Stimulated activated CD4-positive, alpha-beta T cell treated with anti-CD3 and anti-CD28 coated beads, Interleukin-2, amount 100 ng/mL, for 48 hours (primary cell): ENCODE results near the gene TFF1.

Experiments used
- DNase-seq, 2 donors: peaks; one replicate each; pipeline ENCODE4 v3.0.0-alpha.2; 2020

Gene TFF1

DNA sequence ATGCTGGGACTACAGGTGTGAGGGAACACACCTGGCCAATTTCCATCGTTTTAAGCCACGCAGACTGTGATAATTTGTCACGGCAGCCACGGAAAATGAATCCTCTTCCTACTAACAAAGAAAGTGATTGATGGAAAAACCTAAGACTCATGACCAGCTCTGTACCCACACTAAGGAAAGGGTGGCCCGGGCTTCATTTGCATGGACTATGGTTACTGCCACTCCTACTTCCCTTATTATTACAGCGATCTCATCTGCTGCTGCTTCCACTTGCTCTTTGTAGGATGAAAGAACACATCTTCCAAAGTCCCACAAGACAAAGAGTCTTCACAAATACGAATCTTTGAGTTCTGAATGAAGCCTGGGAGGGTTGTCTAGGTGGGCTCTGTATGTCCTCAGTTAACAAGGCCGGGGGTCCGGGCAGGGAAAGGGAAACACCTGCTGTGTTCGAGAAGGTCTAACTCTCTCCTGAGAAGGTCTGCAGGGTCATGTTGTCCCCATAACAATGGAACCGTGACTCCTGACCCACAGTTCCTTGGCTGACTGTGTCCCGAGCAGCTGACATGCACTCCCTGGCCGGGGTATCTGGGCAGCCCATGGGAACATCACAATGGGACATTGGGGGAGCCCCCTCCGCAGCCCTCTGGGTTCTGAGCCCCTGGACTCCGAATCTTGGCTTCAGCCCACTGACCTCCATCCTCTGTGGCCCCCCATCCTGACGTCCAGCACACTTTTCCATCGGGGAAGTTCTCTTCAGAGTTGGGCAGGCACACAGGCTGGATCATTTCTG lies 13.3 kb upstream of the TFF1 start:
- DNase-seq: no peak

DNA sequence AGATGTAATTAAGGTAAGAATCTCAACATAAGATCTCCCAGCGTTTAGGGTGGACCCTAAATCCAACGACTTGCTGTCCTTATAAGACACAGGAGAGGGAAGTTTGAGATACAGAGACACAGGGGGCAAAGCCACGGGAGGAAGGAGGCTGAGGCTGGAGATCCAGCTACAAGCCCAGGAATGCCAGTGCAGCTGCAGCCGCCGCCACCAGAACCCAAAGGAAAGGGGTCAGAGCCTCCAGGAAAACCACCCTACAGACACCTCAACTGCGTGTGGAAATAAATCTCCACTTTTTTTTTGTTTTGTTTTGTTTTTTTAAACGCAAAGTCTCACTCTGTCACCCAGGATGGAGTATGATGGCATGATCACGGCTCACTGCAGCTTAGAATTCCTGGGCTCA lies 12.1 kb upstream of the TFF1 start:
- no peak for DNase-seq

DNA sequence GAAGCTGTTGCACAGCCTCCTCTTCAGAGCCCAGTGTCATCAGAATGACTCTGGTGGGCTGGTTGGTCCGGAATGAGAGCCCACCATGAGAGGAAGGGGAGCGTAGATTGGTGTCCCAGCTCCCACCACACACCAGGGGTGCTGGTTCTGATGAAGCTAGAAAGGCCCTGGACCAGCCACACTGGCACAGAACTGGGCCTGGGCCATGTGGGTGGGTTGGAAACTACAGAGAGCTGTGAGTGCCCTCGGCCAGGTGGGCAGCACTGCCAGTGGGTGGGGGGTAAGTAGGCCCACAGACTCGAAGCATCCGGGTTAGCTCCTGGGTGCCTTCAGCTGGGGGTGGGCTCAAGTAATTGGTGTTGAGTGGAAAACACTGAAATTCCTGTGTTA lies 11.6 kb upstream of the TFF1 start:
- DNase-seq: no peak

DNA sequence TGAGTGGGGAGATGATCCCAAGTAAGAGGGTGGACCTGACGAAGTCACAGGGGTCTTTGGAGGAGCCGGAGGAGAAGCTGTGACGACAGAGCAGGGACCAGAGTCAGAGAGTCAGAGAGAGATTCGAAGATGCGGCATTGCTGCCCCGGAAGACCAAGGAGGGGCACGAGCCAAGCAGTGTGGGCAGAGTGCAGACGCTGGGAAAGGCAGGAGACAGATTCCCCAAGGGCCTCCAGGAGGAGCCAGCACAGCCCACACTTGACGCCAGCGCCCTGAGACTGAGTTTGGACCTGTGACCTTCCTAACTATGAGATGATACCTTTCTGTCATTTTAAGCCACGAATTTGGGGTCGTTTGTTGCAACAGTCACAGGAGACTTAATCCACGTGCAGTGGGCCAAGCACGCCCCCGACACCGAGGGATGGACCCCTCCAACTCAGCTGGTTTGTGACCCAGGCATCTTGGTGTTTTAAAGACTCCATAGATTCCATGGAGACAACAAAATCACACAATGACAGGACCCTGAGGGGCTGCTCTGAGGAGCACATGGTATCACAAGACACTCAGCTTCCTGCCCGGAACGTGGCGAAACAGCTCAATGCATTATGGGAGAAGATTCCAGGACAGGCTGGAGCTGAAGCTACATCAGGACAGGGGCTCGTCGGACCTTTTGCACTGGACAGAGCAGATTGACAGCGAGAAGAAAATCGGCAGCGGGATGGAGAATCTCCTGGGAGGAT lies 11.0 kb upstream of the TFF1 start:
- DNase-seq: no peak

DNA sequence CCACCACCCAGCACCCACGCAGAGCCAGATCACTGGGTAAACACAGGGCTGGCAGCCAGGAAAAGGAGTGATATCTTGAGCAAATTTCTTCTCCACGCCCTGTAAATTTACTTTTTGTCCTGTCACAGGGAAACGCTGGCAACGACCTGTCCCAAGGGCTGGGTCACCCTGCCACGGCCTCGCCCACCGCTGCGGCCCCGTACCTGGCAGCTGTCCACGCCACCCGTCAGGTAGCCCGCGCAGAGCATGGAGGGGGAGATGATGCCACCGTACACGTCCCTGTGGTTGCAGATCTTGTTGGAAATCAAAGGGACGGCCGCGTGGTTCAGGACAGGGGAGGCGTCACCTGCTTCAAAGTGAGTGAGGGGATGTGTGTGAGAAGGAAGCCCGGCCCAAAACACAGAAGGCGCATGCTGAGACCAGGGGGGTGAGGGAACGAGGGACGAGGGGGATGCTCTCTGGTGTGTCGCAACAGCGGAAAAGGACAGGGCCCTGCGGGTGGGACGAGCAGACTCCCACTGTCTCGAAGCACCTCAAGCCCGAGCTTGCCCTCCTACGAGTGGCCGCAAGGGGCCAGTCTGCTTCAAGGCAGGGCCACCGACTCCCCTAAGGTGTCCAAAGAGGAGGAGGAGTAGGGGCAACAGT lies 10.1 kb upstream of the TFF1 start:
- DNase-seq: no peak

DNA sequence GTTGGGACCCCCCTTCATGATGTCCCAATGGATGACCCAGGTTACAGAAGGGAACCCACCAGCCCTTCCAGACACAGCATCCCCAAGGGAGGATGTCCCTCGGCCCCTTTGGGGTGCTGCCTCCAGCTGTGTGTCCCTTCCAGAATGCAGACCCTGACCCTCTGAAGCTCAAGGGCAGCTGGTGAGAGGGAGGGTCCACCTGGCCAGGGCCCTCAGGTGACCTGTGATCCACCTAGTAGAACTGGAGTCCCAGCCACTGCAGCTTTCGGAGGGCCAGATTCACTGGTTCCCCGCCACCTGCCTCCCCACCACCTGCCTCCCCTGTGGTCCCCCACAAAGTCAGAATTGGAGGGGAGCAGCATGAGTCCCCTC lies 9.6 kb upstream of the TFF1 start:
- DNase-seq: no peak

DNA sequence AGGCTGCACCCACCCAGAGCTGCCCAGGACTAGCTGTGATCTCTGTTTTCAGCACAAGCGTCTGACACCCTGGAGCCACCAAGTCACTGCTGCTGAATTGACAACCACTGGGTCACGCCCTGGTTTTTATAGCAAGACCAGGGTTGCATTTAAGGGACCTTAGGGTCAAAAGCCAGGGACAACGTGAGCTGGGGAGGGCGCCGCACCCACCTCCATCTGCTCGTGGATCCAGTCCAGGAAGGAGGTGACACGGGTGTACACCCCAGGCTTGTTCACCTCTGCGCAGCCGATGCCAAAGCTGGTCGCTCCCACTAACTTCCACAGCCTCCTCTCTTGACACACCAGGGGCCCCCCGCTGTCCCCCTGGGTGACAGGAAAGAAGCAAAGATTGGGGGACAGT lies 9.2 kb upstream of the TFF1 start:
- DNase-seq: no peak

DNA sequence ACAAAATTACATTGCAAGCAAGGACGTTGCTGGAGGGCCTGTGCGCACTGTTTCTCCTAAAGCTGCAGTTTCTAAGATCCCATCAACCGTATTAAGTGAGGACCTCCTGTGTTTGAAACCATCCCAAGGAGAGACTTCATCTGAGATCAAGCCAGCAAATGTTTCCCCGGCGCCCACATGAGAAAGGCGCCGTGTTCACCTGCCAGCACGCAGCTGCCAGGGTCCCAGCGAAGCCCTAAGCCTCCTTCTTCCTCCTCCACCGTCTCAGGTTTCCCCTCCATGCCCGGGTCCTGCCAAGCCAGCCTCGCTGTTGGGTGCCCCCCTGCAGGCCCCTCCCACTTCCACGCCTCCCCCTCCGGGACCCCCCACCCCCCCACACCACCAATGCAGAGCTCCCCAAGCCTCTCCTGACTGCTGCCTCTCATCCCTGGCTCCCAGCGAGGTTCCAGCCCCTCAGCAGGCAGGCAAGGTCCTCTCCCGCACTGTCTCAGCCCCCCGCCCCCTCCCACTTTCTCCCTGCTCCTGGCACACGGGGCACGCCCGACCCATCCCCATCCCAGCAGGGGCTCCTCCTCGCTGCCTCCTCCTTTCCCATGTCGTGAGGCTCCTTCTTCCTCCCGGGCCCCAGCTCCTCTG lies 8.6 kb upstream of the TFF1 start:
- no peak for DNase-seq

DNA sequence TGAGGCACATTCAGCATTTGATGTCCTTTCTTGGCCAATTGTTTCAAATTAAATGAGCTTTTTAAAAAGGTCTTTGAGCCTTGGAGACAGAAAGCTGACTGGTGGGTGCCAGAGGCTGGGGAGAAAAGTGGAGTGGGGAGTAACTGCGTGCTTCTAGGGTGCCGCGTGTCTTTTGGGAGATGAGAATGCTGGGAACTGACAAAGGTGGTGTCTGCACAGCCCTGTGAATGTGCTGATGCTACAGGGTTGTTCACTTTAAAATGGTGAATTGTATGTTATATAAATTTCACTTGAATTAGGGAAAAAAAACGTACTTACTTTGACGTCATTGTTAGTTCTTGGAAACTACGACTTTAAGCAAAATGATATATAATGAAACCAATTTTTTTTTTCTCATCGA lies 8.1 kb upstream of the TFF1 start:
- no peak for DNase-seq

DNA sequence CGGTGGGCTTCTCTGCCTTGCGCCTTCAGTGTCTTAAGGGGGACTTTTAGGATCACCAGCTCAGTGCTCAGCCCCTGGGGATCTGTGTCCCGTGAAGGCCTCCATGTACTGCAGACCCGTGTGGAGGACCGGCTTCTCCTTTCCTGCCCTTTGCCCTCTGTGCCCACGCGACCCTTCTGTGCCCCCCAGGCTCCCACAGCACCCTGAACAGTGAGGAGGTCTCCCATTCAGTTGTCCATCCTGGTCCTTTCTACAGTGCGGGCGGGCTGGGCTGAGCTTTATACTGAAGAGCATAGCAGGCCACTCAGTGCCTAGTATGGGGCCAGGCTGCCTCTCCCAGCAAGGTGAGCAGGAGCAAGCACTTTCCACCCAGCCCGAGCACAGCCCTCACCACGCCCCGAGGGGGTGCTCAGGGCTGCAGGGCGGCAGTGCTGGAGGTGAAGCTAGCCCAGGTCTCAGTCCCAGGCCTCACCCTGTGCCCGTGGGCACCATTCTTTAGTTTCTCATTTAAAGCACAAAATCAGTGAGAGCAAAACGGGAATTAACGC lies 7.6 kb upstream of the TFF1 start:
- no peak for DNase-seq

DNA sequence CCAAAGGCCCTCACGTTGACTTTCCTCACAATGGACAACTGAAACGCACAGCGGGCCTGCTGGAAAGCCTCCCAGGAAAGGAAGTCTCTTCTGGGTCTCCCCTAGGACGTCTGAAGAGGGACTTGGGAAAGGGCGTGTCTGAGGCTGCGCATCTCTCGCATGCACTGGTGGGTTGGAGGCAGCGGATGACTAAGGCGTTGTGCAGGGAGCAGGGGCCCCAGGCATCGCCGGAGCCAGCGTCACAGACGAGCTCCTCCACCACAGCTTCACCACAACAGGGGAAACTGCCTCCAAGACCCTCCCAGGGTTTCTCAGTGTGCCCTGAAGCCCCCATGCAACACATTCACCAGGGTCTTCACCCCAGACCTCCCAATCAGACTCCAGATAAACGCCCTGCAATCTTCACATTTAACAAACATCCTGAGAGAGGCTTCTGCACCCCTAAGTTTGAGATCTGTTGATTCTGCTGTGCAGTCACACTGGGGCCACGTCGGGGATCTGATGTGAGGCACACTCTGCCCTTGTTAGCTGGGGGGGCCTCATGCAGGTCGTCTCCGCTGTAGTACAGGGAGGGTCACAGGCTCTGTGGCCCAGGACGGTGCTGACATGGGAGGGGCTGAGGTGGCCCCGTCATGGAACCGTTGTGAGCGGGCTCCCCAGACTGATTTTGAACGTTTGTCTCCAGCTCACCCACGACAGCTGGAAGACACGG lies 7.0 kb upstream of the TFF1 start:
- DNase-seq: peak in 1 of 2 donors; percentile 47

DNA sequence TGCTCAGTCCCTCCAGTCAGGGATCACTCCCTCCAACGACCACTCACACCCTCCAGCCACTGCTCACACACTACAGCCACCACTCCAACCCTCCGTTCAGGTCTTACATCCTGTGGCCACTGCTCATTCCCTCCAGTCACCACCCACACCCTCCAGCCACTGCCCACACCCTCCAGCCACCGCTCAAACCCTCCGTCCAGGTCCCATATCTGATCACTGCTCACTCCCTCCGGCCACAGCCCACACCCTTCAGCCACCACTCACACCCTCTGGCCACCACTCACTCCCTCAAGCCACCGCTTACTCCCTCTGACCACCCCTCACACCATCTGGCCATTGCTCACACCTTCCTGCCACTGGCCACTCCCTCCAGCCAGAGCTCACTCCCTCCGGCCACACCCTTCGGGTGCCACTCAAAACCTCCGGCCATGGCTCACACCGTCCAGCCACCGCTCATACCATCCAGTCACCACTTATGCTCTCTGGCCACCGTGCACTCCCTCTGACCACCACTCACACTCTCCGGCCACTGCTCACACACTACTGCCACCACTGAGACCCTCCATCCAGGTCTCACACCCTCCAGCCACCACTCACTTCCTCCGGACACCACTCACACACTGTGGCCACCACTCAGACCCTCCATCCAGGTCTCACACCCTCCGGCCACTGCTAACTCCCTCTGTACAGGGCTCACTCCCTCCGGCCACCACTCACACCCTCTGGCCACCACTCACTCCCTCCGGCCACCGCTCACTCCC lies 4.7 kb upstream of the TFF1 start:
- no peak for DNase-seq

DNA sequence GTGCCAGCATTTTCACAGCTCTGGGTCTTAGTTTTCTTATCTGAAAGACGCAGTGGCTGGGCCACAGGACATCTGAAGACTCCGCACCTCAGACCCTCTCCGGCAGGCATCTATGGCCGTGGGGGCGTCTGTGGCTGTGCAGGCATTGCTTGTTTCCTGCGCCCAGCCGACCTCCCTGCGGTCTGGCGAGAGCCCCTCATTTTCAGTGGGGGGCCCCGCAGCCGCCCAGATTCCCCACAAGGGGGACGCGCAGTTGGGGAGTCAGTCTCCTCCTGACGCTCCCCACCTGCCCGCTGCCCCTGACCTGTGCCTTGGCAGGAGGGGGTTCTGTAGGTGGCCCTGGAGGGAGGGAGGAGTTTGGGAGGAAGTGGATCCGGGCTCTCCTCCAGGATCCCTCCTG lies 3.5 kb upstream of the TFF1 start:
- no peak for DNase-seq

DNA sequence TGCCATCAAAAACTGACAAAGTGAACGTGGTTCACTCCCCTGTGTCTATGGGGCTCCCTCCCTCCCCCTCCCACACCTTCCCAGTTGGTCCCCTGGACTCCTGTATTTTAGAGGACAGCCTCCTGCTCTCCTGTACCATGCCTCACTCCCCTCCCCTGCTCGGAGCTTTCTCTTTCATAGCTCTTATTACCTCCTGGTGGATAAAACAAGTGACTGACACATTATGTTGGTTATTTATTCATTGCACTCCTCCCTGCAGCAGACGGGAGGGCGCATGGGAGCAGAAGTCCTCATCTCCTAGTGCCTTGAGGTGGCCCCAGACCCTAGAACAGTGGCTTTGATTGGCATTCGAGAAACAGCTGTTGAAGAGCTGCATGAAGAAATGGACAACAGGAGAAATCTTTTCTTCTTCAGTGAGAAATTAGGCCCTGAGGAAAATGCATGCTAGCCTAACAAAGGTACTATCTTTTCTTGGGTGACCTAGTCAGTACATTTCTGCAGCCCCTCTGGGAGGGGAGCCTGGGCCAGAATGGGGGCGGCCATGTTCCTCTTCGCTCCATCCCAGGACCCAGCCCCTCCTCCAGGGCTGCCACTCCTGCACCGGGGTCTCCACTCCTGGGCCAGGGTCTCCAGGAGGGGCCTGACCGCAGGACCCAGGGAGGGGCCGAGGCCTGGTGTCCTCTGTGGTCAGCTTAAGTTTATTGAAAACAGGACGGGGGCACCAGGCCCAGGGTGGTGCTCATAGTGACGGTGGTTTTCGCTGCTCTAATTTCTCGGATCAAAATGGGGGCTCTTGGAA lies 1.2 kb upstream of the TFF1 start:
- DNase-seq: no peak

DNA sequence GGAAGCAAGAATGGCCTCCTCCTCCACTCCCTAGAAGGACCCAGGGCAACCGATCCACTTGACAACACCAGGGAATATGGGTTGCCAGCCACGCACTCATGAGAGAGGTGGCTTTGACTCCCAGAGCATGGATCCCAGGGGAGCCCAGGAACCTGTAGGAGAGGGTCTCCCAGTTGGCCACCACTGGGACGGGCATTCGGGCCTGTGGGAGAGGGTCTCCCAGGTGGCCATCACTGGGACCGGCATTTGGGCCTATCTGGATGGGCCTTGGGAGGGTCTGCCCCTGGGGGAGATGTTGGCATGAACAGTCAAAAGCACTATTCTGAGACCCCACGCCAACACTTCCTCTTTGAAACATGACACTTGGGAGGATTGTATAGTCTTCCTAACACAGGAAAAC lies 565 bp downstream of the TFF1 start:
- DNase-seq: no peak

DNA sequence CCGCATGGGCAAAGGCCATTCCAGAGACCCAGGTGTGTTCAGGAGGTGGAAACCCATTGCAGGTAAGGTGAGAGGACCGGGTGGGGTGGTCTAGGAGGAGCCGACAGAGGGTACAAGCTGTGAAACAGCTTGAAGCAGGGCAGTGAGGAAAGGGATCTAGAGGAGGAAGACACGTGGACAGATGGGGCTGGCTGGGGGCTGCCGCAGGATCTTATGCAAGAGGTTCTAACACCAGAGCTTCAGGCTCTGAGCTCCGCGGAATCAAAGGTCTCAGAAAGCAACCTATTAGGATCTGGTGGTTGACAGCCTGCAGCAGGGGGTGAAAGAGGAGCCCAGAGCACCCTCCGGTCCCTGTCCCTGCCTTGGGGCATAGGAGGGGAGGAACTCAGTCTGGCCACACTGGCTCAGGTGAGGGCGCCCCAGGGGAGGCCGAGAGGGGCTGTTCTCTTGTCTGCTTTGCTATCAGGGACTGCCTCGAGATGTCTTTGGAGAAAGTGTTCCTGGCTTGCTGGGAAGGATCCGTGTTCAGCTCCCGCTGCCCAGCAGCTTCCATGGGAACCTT lies 1.9 kb downstream of the TFF1 start:
- no peak for DNase-seq

DNA sequence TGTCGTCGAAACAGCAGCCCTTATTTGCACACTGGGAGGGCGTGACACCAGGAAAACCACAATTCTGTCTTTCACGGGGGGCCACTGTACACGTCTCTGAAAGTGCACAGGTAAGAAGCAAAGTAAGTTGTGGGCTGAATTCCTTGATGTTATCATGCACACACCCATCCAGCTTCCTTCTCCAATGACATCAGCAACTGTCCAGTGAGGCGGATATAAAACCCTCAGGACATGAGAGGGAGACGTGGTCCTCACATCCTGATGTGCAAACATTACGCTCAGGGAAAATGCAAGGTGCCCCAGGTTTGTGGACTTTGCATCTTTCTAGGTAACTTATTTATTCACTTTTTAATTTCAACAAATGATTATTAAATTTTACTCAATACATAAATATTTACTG lies 3.0 kb downstream of the TFF1 start:
- DNase-seq: no peak

DNA sequence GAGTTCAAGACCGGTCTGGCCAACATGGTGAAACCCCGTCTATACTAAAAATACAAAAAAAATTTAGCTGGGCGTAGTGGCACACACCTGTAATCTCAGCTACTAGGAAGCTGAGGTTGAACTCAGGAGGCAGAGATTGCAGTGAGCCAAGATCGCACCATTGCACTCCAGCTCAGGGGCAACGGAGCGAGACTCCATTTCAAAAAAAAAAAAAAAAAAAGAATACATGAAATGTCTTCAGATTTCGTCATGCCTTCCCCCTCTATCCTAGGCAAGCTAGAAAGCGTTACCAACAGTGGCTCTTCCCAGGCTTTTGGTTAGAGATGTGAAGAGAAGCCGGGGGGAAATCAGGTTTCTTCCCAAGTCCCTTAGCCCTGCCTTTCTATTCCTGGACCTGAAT lies 3.6 kb downstream of the TFF1 start:
- DNase-seq: no peak

DNA sequence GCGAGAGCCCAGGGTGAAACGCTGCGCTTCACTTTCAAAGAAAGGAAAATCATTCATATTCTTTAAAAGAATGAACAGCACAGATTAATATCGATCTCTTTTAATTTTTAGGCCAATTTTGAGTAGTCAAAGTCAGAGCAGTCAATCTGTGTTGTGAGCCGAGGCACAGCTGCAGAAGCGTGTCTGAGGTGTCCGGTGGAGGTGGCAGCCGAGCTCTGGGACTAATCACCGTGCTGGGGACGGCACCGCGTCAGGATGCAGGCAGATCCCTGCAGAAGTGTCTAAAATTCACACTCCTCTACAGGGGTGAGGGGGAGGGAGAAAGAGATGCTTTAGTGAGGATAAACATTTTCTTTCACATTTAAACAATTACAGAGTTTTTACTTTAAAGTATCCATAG lies 4.1 kb downstream of the TFF1 start:
- no peak for DNase-seq

DNA sequence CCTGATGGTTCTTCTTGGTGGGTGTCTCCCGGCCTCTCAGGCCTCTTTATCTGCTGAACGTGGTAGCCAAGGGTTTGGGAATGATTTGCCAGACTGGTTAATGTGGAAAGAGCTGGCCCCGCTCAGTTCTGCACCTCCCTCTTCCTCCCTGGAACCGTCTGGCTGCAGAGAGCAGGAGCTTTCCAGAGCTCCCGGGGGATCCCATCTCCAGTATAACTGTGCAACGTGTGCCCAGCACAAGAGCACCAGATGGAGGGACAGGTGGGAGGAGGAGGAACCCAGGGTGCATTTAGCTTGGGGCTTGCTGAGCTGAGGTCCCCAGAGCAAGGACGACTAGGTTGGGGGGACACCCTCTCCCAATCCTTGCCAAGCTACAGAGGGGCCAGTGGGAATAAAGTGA lies 5.0 kb downstream of the TFF1 start:
- DNase-seq: no peak

DNA sequence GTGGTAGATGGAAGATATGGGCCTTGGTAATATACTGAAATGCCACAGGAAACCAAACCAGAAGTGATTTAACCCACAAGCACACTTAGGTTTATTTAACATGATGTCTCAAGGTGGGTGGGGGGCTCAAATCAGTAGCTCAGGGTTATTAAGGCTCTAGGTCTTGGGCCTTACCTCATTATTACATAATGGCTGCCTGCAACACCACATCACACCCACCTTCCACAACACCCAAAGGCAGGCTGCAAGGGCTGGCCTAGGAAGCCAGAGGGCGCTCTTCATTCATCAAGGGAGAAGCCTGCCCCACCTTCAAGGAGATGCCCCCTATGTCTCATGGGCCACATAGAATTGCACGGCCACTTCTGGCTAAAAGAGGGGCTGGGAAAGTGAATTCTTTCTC lies 6.0 kb downstream of the TFF1 start:
- peak in 1 of 2 donors; percentile 31 for DNase-seq
